Right cardiac atrium (tissue), 5 donors: ENCODE results near the gene MSX1. TPM values are rescaled to one million over a fixed set of nuclear protein-coding genes. Genes with fewer than 3 reads are reported as not detected.

Experiments
- ATAC-seq, 2 donors: fragments of 200-7000 bp; cut with Tn5 transposase; one replicate each; pipeline versions ENCODE4 v1.8.0 to v1.9.1; 2020; ENCODE audit warnings: moderate library complexity in 2 of 2, mild to moderate bottlenecking in 1 of 2
- DNase-seq, 3 donors: peaks; one replicate each; pipeline ENCODE4 v3.0.0-alpha.2; 2020
- H3K27ac ChIP-seq: one replicate; pipeline ENCODE4 v1.5.1; 2013; ENCODE audit warnings: mild to moderate bottlenecking, low read length, control low read depth, moderate library complexity
- H3K27me3 ChIP-seq: one replicate; pipeline ENCODE4 v1.6.1; 2013; ENCODE audit not compliant: control insufficient read depth, insufficient read depth
- H3K4me1 ChIP-seq: one replicate; pipeline ENCODE4 v1.6.1; 2013; ENCODE audit warnings: low read length; ENCODE audit not compliant: control insufficient read depth, insufficient read depth
- H3K4me3 ChIP-seq: one replicate; pipeline ENCODE4 v1.5.1; 2013; ENCODE audit warnings: low read length, control low read depth
- H3K9me3 ChIP-seq: one replicate; pipeline ENCODE4 v1.6.1; 2013; ENCODE audit warnings: low read length; ENCODE audit not compliant: control insufficient read depth
- WGBS: extraction: QIAGEN DNeasy Blood & Tissue Kit; methylation state at CpG from one replicate; pipeline ENCODE4 v1.1.7; 2013; 5-methylcytosine and 5-hydroxymethylcytosine counted together
- intact Hi-C, 4 donors: fragments of 100-400 bp; cut with DNase I; formaldehyde crosslinking; loops; one replicate each; pipeline versions ENCODE4 v1.11.0 to v1.14.0; 2022 to 2023
- polyA plus RNA-seq: library from polyadenylated mRNA; stranded (reverse); fragments of 200-250 nt; gene quantifications from one replicate; pipeline ENCODE4 v1.2.3, GENCODE V29; 2013
- total RNA-seq, 4 donors: library from RNA; stranded (reverse); fragmentation: NEBNext Ultra II Directional; extraction: Animal tissue kit (Norgen Biotek cat#: 25700); gene quantifications; one replicate each; pipeline ENCODE4 v1.2.1, GENCODE V29; 2021
- donor health status: healthy with polysubstance abuse.
- donor health status: DM: no; HTN: yes; CAD: no.
- donor health status: DM: no; HTN: no; CAD: no.
- donor health status: DM: no; HTN: yes; CAD: no; lungs with severe emphysema.
- donor health status: DM: yes; HTN: yes; CAD: no.

MSX1 gene
- total and polyA plus RNA-seq, 5 donors = 1.8 to 3.6 (median 2.3) TPM

DNA sequence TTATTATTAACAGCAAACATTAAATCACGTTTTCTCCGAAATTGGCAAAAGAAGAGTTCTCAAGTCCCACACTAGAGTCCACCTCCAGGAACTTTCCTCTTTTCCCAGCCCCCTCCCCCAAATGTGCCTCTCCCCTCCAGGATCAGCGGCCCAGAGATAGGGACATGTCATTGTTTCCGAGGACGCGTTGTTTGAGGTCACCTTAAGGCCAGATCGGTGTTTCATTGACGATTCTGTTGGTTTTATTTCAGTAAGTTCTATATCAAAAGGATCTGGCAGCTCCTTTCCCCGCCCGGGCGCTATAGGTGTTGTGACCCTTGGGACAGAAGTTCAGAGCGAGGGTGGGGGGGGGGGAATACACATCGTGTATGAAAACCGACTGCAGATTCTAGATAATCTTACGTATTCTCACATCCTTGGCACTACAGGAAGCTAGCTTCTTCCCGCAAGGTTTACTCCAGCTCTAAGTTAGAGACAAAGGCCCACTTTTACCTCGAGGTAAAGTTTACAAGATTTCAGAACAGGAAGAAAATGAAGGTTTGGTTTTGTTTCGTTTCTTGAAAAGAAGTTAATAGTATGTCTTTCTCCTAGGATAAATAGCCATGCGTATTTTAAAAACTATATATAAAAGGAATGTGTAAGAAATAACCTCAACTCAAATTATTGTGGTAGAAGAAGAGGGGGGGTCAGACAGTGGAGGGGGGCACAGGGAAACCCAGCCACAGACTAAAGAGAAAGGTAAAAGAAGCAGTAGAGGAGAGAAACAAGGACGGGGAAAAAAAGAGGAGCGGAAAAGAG lies 739 bp upstream of the MSX1 start:
- 25% methylated on average over 21 of the region's 21 CpGs for WGBS
- H3K27ac ChIP-seq = no peak overlapping the region
- intact Hi-C loops = no loop called here
- H3K4me1 ChIP-seq = no peaks in the 10 kb centered on the region
- H3K4me3 ChIP-seq = peak overlapping the region; percentile 75
- no peak for ATAC-seq
- H3K9me3 ChIP-seq = no peaks in the 10 kb centered on the region
- DNase-seq = peak in 1 of 3 donors; percentile 37
- H3K27me3 ChIP-seq = no peaks in the 10 kb centered on the region

DNA sequence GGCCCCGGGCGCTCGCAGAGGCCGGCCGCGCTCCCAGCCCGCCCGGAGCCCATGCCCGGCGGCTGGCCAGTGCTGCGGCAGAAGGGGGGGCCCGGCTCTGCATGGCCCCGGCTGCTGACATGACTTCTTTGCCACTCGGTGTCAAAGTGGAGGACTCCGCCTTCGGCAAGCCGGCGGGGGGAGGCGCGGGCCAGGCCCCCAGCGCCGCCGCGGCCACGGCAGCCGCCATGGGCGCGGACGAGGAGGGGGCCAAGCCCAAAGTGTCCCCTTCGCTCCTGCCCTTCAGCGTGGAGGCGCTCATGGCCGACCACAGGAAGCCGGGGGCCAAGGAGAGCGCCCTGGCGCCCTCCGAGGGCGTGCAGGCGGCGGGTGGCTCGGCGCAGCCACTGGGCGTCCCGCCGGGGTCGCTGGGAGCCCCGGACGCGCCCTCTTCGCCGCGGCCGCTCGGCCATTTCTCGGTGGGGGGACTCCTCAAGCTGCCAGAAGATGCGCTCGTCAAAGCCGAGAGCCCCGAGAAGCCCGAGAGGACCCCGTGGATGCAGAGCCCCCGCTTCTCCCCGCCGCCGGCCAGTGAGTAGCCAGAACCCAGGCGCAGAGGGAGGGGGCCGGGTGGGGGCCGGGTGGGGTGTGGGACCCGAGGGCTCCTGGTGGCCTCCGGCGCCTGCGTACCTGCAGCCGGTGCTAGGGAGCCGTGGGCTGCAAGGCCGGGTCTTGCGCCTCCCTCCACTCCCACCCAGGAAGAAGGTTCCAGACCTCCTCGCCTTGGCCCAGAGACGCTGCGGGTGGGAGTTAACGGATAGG lies 534 bp downstream of the MSX1 start:
- H3K27ac ChIP-seq = peak overlapping the region; percentile 57

DNA sequence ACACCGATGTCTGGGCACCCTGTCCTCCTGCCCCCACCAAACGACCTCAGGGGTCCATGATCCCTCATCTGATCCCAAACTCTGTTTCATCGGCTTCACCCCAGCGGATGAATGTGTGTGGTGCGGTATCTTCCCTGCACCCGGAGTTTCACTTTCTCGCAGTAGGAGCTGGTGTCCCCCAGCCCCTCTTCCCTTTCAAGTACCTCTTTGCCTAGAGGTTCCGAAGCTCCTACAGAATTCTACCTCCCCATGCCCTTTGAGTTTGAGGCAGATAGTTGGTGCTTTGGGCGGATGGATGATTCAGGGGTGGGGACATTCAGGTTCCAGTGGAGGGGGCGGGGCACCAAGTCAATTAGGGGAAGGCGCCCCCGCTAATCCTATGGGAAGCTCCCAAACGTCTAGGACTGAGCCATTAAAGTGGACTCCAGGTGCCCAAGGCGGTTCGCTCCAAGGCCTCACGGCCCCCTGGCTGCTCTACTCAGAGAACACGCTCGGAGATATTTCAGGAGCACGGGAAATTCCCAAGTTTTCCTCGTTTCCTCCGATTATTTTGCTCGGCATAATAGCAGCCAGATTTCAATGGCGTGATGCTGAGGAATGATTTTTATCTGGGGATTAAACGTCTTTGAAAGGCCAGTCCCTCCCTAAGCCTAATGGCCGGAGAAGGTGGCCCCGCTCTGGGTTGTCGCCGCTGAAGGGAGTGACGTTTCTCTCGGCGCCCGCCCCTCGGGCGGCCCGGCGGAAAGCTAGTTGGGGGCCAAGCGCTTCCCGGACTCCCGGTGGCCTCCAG lies 1.3 kb downstream of the MSX1 start:
- intact Hi-C loops = no loop called here
- peak overlapping the region; percentile 57 for H3K27ac ChIP-seq
- no peaks in the 10 kb centered on the region for H3K27me3 ChIP-seq
- no peaks in the 10 kb centered on the region for H3K4me1 ChIP-seq
- peak in 2 of 3 donors; percentile 43 to 75 for DNase-seq
- no peaks in the 10 kb centered on the region for H3K9me3 ChIP-seq
- ATAC-seq = peak in 1 of 2 donors; percentile 47
- WGBS = 4% methylated on average over 39 of the region's 39 CpGs
- H3K4me3 ChIP-seq = peak overlapping the region; percentile 75

More for the DNA sequence above, 534 bp downstream of the MSX1 start:
- whole genome bisulfite sequencing = under 1% methylated on average over 80 of the region's 80 CpGs
- intact Hi-C loops = no loop called here
- peak in 1 of 3 donors; percentile 50 for DNase-seq
- H3K4me3 ChIP-seq = peak overlapping the region; percentile 75
- no peaks in the 10 kb centered on the region for H3K9me3 ChIP-seq
- peak; percentile 14 to 49 for ATAC-seq
- H3K4me1 ChIP-seq = no peaks in the 10 kb centered on the region
- H3K27me3 ChIP-seq = no peaks in the 10 kb centered on the region

DNA sequence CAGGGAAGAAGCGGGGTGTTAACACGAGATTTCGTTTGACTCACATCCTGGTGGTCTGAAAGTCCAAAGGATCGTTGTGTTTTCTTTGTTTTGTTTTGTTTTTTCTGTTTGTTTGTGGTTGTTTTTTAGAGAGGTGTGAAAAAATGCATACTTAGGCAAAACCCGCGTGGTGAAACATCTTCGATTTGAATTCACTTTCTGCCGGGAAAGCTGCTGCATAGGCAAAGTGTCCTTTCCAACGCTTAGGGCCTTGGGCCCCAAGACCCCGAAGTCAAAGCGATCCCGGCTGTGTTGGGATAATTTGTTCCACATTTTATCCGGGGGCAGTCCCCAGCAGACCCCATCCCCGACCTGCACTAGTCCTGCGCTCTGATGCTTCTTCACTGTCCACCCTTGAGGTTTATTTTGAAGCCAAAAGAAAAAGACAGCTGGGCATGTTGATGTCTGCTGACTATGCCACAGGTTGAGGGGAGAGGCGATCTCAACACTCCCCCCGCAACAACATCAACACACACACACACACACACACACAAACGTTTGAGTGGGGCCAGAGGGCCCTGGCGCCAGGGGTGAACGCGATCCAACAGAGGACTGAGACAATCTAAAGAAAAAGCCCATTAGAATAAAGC lies 2.0 kb downstream of the MSX1 start:
- intact Hi-C loops = no loop called here
- Histone ChIP-seq H3K4me1 (no peaks in the 10 kb centered on the region), H3K27ac (no peak overlapping the region), H3K4me3 (peak overlapping the region; percentile 75), H3K9me3 (no peaks in the 10 kb centered on the region), H3K27me3 (no peaks in the 10 kb centered on the region)
- ATAC-seq (no peak), DNase-seq (no peak)
- WGBS = 26% methylated on average over 21 of the region's 21 CpGs

DNA sequence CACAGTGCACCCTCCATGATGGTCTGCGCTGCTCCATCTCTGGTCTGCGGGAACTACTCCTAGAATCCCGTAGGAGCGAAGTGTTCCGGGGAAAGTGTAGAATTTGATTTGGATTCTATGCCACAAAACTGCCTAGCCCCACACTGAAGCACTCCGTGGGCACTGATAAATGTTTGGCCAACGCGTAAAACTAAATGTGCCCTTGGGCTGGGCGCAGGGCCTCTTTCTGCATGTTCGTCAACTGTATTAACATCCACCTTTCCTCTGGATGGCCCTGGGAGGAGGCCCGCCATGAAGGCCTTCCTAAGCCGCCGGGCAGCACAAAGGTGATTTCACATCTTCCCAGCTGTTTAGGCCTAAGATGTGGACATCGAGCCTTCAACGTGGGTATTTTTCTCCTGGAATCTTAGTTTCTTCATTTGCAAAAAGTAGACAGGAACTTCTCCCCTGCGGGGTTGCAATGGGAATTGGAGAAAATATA lies 2.6 kb downstream of the MSX1 start:
- no peak overlapping the region for H3K27ac ChIP-seq
- no peak for DNase-seq
- no peaks in the 10 kb centered on the region for H3K9me3 ChIP-seq
- H3K4me3 ChIP-seq = no peak overlapping the region
- WGBS = 49% methylated on average over 16 of the region's 16 CpGs
- H3K27me3 ChIP-seq = no peaks in the 10 kb centered on the region
- intact Hi-C loops = no loop called here
- ATAC-seq = no peak
- H3K4me1 ChIP-seq = no peaks in the 10 kb centered on the region

DNA sequence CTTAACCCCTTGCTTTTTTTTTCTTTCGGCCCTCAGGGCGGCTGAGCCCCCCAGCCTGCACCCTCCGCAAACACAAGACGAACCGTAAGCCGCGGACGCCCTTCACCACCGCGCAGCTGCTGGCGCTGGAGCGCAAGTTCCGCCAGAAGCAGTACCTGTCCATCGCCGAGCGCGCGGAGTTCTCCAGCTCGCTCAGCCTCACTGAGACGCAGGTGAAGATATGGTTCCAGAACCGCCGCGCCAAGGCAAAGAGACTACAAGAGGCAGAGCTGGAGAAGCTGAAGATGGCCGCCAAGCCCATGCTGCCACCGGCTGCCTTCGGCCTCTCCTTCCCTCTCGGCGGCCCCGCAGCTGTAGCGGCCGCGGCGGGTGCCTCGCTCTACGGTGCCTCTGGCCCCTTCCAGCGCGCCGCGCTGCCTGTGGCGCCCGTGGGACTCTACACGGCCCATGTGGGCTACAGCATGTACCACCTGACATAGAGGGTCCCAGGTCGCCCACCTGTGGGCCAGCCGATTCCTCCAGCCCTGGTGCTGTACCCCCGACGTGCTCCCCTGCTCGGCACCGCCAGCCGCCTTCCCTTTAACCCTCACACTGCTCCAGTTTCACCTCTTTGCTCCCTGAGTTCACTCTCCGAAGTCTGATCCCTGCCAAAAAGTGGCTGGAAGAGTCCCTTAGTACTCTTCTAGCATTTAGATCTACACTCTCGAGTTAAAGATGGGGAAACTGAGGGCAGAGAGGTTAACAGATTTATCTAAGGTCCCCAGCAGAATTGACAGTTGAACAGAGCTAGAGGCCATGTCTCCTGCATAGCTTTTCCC lies 3.4 kb downstream of the MSX1 start:
- Histone ChIP-seq H3K9me3 (no peaks in the 10 kb centered on the region), H3K27me3 (no peaks in the 10 kb centered on the region), H3K4me3 (no peak overlapping the region), H3K27ac (no peak overlapping the region), H3K4me1 (peaks cover 2% of the 10 kb centered on the region)
- 54% methylated on average over 51 of the region's 51 CpGs for WGBS
- intact Hi-C loops = no loop called here
- DNase-seq (peak in 1 of 3 donors; percentile 35), ATAC-seq (no peak)

DNA sequence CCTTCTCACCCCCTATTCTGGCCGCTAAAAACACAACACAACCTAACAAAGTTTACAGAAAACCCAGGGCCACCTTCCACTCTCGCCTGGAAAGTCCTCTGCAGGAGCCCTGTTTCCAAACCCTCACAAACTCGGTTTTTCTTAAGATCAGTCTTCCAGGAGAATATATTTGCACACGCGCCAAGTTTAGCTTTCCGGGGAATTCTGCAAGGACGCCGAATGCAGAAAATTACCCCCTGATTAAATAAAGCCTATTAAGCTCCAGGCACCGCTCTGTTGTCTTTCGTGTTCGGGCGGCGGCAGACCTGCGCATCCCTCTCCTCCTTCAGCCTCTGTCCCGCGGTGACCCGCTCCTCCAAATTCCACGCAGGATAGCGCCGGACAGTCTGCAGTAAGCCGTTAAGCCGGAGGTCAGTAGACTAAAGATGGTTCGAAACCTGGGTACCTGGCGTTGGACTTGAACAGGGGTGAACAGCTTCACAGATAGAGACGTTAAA lies 5.0 kb downstream of the MSX1 start:
- no peak for DNase-seq
- no peaks in the 10 kb centered on the region for H3K27me3 ChIP-seq
- no peak overlapping the region for H3K27ac ChIP-seq
- no peak overlapping the region for H3K4me3 ChIP-seq
- ATAC-seq = no peak
- intact Hi-C loops = no loop called here
- 34% methylated on average over 25 of the region's 25 CpGs for WGBS
- H3K9me3 ChIP-seq = no peaks in the 10 kb centered on the region
- H3K4me1 ChIP-seq = peaks cover 2% of the 10 kb centered on the region

DNA sequence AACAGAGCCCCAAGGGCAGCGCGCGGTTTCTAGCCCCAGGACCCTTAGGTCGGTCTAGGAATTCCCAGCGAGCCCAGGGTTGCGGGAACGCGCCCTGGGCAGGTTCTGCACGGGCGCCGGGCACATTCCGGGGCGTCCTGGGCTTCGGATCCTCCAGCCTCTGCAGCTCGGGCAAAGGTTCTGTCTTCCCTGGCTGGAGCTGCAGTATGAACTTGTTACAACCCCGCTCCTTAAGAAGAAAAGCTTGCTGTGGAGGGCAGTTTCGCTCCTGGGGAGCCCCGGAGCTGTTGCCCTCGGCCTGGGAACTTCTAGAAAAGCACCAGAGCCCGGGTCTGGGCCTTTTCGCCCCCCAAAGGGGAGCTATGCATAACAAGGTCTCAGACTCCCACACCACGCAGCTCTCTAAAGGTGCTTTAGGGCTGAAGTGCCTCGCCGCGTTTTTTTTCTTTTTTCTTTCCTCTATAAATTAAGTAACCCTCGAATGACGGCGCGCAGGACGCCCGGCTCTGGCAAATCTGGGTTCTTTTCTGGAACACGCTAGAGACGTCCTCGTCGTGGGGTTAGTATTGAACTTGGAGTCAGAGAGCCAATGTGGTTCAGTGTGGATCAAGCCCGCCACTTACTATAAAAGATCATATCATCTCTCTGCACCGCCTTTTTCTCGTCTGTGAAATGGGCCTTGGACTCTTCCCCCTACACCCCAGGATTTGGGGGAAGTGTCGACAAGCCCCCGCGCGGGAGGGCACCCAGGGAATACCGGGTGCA lies 5.7 kb downstream of the MSX1 start:
- no peak overlapping the region for H3K4me3 ChIP-seq
- peaks cover 3% of the 10 kb centered on the region for H3K4me1 ChIP-seq
- ATAC-seq (no peak), DNase-seq (no peak)
- intact Hi-C loops = no loop called here
- H3K27me3 ChIP-seq = no peaks in the 10 kb centered on the region
- no peak overlapping the region for H3K27ac ChIP-seq
- 22% methylated on average over 43 of the region's 43 CpGs for WGBS
- no peaks in the 10 kb centered on the region for H3K9me3 ChIP-seq

DNA sequence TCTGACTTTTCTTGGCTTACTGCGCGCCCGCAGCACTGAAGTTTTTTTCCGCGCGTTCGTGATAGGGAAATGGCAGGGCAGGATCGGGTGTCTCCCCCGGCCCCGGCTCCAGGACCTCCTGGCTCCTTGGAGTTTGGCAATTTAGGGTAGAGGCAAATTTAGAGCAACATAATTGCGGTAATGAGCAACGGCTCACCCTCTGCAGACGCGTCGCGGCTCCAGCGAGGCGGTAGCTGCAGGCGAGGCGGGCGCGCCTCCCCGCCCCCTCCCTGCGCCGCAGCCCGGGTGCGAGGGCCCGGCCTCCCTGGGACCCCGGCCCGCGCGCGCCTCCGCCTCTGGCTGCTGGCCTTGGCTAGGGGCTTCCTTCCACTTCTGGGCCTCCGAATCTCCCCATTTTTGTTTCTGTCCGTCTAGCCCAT lies 6.2 kb downstream of the MSX1 start:
- intact Hi-C loops = no loop called here
- Histone ChIP-seq H3K9me3 (no peaks in the 10 kb centered on the region), H3K27ac (no peak overlapping the region), H3K4me1 (peaks cover 4% of the 10 kb centered on the region), H3K27me3 (no peaks in the 10 kb centered on the region), H3K4me3 (peak overlapping the region; percentile 22)
- no peak for ATAC-seq
- peak in 1 of 3 donors; percentile 30 for DNase-seq
- 2% methylated on average over 36 of the region's 36 CpGs for WGBS
